ENCODE results near the gene DBR1.

Gene DBR1

DNA sequence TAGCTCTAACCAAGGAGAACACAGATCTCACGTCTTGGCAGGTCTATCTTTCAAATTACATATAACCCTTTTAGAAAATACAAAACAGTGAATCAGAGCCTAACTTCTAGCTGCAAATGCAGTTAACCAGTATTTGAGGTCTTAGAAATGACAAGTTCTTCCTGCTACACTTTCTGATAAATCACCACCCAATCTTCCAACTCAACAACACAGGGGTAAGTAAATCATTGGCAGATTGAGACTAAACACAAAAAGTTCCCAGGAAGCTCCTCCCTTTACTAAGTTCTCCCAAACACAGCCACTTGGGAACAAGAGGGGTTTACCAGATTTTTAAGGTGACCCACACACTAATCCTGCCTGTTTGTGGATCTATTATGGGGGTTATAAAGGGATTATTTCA, 42.5 kb downstream of the DBR1 start, which contains the start of gene A4GNT:
Gene A4GNT, minus strand, starts transcription at position 152 of the 400 bp plus-strand sequence. CDS start 1,134 bp downstream, outside the sequence.
- no peak for DNase-seq
- intact Hi-C loops (cut with DNase I) = no loop called here

DNA sequence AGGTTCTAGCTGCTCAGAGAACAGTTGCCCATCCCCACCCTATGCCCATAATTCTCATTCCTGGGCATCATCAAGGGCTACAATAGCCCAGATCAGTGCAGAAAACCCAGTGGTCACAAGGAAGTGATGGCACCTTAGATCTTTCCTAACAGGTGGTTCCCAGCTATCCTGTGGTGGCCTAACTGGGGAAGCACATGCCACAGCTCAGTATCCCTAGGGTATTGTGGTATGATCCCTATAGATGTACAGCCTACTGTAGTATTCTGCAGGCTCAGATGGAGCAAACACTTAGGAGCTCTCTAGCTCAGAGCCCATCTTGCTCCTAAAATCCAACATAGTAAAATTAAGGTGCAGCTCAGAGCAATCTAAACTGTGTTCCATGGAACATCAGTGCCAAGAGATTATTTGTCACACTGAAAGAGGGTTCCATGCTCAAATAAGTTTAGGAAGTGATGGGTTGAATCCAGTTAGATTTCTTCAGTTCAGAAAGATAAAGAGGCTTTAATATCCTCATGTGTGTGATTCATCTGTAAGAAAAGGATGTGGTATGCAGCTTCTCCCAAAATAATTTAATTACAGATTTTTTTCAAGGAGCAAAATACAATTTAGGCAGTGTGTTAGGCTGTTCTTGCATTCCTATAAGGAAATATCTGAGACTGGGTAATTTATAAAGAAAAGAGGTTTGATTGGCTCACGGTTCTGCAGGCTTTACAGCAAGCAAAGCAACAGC, 46.9 kb downstream of the DBR1 start:
- intact Hi-C loops (cut with DNase I) = no loop called here
- no peak for DNase-seq

DNA sequence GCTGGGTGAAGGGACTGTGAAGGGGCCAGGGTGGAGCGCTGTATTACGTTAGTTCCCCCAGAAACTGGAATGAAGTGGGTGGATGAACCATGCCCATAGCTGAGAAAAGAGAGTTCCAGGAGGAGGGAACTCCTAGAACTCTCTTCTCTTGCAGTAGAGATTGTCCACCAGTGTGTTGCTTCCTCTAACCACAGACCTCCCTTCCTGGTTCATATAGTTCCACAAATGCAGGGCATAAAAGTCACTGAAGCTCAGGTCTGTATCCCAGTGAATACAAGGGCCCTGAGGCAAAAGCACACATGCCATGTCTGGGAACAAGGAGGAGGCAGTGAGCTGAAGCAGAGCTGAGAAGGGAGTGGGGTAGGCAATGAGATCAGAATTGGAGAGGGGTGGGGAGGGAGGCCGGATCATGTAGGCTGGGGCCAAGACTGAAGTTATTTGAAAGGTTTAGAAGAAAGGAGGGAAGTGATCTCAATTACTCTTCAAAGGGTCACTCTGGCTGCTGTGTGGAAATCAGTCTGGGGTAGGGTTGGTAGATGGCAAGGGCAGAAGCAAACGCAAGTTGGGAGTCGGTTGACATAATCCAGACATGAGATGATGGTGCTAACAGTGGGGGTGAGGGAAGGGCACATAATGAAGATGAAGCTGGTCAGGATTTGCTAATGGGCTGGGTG, 49.0 kb downstream of the DBR1 start:
- DNase-seq = peak in 1 of 42 donors; percentile 38
- intact Hi-C loops (cut with DNase I) = no loop called here

- DNase-seq = peak in 1 of 42 donors; percentile 22
- intact Hi-C loops (cut with DNase I) = no loop called here
Measured at GRCh38 chr3:138124706-138125355, 49.9 kb downstream of the DBR1 start.

- DNase-seq = peak in 1 of 42 donors; percentile 40
- intact Hi-C loops (cut with DNase I) = no loop called here
Measured at GRCh38 chr3:138124188-138124587, 50.5 kb downstream of the DBR1 start.

DNA sequence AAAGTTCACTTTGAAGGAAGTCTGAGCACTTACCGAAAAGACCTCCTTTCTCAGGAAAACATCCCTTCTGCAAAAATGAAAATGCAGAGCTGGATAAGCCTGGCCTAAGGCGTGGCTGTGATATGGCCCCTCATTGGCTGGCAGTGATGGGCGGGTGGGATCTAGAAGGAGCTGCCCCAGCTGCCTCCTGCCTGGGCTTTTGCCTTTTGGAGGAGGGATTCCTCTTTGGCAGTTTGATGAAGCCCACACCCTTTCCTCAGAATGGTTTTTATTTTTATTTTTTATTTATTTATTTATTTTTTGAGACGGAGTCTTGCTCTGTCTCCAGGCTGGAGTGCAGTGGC, 55.3 kb downstream of the DBR1 start:
- DNase-seq = peak in 1 of 42 donors; percentile 17
- intact Hi-C loops (cut with DNase I) = loop anchor here (5.0 kb wide), 1 partner anchor 52 kb away; no protein-coding TSS in a partner anchor

GRCh38 chr3:138118612-138119422, 55.9 kb downstream of the DBR1 start:
- intact Hi-C loops (cut with DNase I) = loop anchor here (5.0 kb wide), 1 partner anchor 52 kb away; no protein-coding TSS in a partner anchor
- peak; percentile 30 to 90 (median 77) for DNase-seq

GRCh38 chr3:138114988-138115971, 59.4 kb downstream of the DBR1 start, which contains the start of gene DZIP1L:
TSS of gene DZIP1L (minus strand) at chr3:138115608. CDS start at chr3:138103971, 11,637 bp downstream.
- intact Hi-C loops (cut with DNase I) = loop anchor here (5.0 kb wide), 1 partner anchor 48 kb away; no protein-coding TSS in a partner anchor
- peak in 40 of 42 donors; percentile 27 to 76 (median 50) for DNase-seq

DNA sequence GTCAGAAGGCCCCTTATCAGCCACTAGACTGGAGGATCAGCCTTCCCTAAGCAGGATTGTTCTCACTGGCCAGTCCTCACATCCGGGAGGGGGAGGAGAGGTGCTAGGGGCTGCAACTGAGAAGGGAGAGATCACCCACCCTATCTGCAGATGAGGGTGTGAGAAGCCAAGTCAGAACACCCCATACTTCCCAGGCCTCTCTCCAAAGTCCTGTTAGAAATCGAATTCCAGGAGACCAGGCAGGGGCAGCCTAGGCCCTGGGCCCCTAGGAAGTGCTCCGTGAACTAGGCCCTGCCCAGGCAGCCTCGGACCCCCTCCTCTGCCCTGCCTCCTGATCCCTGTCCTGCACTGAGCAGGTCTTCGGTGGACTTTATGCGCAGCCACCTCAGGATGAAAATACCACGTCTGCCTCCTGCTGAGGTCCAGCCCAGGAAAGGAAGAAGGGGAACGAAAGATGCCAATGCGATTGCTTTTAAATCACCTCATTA, 60.2 kb downstream of the DBR1 start:
- peak in 1 of 42 donors; percentile 43 for DNase-seq
- intact Hi-C loops (cut with DNase I) = no loop called here

- peak in 1 of 42 donors; percentile 8 for DNase-seq
- intact Hi-C loops (cut with DNase I) = no loop called here
Measured at GRCh38 chr3:138113326-138113725, 61.4 kb downstream of the DBR1 start.

- intact Hi-C loops (cut with DNase I) = no loop called here
- DNase-seq = peak in 1 of 42 donors; percentile 20
Measured at GRCh38 chr3:138112362-138112761, 62.4 kb downstream of the DBR1 start.
